Measurements from ENCODE around the gene SEC31A.

GRCh38 chr4:82786828-82787227 lies 104.1 kb downstream of the SEC31A start:
- TF ChIP-seq POLR2AphosphoS5 (IDR thresholded peaks at IDR 0.05), result no peak
- TF ChIP-seq POLR2A (IDR thresholded peaks at IDR 0.05), result no peak
